SIG-M5 treated with dmso at 0.1 percent for 504 hours (cell line): ENCODE measurements around the gene MAP3K7.

Experiments
- DNase-seq: peaks from one replicate; lab custom pipeline; 2025; ENCODE audit not compliant: unreplicated experiment; lab: John Stamatoyannopoulos, UW

The MAP3K7 gene

GRCh38 chr6:90485635-90486277 is 101.1 kb downstream of the MAP3K7 start:
- no peak for DNase-seq

DNA sequence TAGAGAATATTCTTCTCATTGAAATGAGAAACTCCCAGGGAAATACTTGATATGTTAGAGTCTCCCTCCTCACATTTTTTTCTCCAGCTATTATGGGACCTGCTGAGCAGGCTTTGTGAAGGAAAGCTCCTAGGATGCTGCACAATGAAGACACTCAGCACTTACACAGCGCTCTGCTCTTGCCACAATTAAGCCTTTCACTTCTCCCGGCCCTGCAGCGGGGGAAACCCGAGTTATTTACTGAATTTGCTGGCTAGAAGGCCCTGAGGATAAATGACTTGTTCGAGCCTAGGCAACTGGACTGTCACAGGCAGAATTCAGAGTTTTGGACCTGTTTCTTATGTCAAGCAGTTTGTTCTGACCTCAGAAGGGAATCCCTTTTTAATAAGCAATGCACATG is 102.0 kb downstream of the MAP3K7 start:
- DNase-seq, result no peak

DNA sequence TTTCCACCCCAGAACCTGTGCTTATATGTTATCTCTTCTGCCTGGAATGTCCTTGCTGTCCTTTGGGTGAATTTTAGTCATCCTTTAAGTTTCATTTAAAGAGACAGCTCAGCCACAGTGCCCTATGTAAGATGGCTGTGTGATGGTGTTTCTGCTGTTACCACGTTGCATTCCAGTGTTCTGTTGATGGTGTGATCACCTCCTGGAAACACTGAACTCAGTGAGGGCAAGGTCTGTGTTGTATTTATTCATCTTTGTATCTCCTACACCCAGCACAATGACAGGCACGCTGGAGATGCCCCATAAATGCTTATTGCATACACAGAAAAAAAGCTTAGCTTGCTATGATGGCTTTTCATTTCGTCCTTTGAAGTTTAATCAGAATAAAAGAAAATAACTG is 102.5 kb downstream of the MAP3K7 start:
- DNase-seq, result no peak

DNA sequence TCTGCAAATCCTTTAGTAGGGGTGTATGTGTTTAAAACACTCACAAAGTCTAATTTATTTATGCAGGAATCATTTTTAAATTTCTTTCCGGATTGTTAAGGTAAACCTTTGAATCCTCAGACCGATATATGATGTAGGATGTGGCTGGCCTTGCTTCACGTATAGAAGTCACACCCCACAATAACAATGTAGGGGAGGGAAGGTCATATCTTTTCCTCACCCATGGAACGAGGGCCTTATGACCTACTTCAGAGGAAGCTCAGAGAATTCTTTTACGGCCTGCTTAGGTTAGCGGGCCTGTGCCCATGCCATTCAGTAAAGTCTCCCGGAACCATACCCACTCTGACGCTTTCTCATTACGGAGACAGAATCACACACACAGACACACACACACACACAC is 102.9 kb downstream of the MAP3K7 start:
- DNase-seq, result no peak

DNA sequence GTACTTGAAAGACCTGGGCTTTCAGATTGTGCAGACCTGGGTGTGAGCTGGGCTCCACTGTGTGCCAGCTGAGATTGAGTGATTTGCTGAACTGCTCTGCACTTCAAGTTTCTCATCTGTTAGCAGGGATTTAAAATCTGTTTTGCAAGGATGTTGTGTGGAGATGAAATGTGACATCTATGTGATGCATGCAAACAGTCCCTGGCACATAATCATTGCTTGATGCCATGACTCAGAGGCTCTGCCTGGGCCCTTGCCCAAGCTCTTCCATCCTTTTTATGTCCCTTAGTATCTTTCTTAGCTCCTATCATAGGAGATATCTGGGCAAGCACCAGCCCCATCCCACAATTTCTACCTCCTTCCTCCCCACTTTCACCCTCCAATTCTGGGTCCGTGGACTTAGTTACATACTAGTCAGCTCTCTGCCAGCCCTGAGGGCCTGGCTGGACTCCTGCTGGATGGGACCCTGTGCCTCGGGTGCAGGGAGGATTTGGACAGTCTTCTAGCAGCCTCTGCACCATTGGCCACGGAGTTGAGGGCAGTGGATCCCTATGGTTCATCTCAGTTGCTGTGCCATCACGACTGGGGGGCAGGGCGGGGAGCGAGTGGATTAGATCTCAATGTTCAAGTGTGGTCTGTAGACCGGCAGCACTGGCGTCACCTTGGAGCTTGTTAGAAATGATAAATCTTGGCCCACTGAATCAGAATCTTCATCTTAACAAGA is 103.6 kb downstream of the MAP3K7 start:
- DNase-seq, result no peak

- no peak for DNase-seq
These were observed 106.2 kb downstream of the MAP3K7 start for GRCh38 chr6:90480666-90481065.

DNA sequence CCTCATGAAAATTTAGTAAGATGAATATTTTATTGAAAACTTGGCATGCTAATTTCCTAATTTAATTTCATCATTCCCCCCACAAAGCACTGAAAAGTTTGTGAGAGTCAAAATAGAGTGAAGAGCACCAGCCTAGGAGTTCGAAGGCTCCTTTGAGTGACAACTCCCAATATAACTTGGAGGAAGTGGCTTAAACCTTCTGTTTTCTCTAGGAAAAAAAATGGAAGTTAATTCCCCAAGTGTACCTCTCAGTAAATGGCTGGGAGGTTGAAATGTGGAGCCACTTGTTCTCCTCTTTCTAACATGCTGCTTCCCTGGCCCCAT is 107.3 kb downstream of the MAP3K7 start:
- DNase-seq, result no peak

GRCh38 chr6:90478789-90479602 is 107.9 kb downstream of the MAP3K7 start:
- peak; percentile 87 for DNase-seq

DNA sequence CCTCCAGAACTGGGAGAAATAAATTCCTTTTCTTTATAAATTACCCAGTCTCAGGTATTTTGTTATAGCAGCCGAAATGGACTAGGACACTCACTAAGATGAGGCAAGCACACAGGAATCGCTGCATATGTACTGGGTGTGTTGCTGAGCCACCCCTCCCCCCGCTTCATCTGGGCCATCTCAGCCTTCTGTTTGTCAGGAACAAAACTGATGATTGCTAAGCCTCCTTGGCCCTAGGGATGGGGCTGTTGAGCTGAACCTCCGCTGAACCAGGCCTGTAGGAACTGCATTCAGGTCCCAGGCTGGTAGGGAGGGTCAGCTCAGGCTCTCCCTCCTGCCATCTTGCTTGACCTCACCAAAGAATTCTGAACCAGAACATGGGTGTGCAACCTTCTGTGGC is 108.6 kb downstream of the MAP3K7 start:
- DNase-seq, result no peak

GRCh38 chr6:90477366-90477765 is 109.5 kb downstream of the MAP3K7 start:
- no peak for DNase-seq

- no peak for DNase-seq
These were observed 114.2 kb downstream of the MAP3K7 start for GRCh38 chr6:90472716-90473115.

DNA sequence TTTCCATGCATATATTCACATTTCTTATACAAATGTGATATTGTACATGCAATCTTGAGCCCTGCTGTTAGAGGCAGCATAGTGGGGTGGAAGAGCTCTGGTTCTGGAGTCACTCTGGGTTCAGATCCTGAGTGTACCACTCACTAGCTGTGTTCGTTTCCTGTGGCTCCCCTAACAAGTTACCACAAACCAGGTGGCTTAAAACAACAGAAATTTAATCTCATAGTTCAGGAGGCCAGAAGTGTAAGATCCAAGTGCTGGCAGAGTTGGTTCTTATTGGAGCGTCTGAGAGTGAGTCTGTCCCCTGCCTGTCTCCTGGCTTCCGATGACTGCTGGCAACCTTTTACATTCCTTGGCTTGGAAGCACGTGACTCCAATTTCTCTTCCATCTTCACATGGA is 115.6 kb downstream of the MAP3K7 start:
- DNase-seq, result no peak

DNA sequence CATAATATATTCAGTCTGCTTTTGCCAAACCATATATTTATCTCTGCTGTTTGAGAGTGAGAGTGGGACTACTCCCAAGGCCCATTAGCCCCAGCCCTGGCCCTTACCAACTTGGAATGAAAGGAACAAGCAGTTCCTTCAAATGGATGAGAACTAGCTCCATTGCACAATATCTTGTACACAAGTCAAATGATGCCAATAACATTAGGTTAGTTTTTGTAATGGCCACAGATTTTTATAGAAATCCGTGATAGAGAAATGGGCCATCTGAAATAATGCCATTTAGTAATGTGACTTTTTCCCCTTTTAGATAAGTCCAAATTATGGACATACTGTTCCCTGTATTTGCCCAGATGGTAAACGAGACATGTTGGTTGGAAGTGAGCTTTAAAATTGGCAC is 117.0 kb downstream of the MAP3K7 start:
- no peak for DNase-seq

GRCh38 chr6:90468859-90469258 is 118.0 kb downstream of the MAP3K7 start:
- DNase-seq, result no peak

DNA sequence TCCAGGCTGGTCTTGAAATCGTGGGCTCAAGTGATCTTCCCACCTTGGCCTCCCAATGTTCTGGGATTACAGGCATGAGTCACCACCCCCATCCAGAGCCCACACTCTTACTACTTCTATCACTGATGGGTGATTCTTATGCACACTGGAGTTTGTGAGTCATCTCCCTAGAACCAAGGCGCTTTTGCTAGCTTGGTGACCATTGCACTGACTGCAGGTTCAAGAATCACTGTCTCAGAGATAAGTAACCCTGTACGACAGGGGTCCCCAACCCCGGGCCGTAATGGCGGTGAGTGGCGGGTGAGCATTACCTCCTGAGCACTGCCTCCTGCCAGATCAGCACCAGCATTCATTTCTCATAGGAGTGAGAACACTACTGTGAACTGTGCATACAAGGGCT is 118.8 kb downstream of the MAP3K7 start:
- DNase-seq, result no peak

DNA sequence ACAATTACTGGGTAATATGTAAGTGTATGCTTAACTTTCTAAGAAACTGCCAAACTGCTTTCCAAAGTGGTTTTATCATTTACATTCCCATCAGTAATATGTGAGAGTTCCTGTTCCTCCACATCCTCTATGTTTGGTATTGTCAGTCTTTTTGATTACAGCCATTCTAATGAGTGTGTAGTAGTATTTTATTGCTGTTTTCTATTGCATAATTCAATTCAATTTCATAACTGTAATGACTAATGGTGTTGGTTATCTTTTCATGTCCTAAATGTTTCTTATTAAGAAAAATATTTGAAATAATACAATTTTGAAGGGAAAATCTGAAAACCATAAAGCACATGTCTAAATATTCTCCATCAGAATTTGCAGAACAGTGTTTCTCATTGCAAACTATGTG is 119.3 kb downstream of the MAP3K7 start:
- DNase-seq, result no peak

- DNase-seq, result no peak
These were observed 120.5 kb downstream of the MAP3K7 start for GRCh38 chr6:90466154-90466940.

DNA sequence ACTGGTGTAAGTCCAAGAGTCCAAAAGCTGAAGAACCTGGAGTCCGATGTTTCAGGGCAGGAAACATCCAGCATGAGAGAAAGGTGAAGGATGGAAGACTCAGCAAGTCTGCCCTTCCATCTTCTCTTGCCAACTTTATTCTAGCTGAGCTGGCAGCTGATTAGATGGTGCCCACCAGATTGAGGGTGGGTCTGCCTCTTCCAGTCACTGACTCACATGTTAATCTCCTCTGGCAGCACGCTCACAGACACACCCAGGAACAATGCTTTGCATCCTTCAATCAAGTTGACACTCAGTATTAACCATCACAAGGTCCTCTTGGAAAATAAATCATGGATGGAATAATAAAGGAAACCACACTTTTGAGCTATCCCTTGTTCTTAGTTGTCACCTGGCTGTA is 121.2 kb downstream of the MAP3K7 start:
- DNase-seq, result no peak

GRCh38 chr6:90464507-90464906 is 122.4 kb downstream of the MAP3K7 start:
- no peak for DNase-seq

DNA sequence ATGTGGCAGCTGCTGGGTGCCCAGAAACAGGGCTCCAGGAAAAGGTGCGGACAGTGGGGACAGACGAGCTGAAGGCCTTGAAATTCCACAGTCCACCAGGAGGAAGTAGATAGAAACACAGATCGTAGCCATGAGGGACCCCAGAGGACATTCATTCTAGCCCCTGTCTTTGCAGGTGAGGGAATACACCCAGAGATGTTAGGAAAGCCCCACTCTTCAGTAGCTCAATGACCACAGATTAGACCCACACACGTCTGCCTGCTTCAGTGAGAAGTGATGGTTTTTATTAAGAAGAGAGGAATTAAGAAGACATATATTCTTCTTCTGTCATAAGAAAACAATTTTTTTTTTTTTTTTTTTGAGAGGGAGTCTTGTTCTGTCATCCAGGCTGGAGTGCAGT is 123.0 kb downstream of the MAP3K7 start:
- DNase-seq, result no peak
